ENCODE data around the gene HPDL.
A peak's percentile ranks its signal among the peaks of the same experiment; 100 is the strongest.
"Not testable (repeated sequence)": the region's sequence is repeated elsewhere in the genome, so short reads cannot be mapped to it uniquely, and the experiment has no call there.

The HPDL gene

GRCh38 chr1:45326627-45327623 is at the start of gene HPDL:
Gene HPDL, plus strand, starts transcription at chr1:45326895. Its CDS starts 254 bp downstream, at chr1:45327149.
- DNase-seq: peak; percentile 57 to 61

GRCh38 chr1:45282351-45282750 is 44.3 kb upstream of the HPDL start:
- no peak for DNase-seq

- not testable (repeated sequence) for DNase-seq
Observed at GRCh38 chr1:45284858-45285257, 41.8 kb upstream of the HPDL start.

GRCh38 chr1:45286521-45286920 is 40.2 kb upstream of the HPDL start:
- not testable (repeated sequence) for DNase-seq

- not testable (repeated sequence) for DNase-seq
Observed at GRCh38 chr1:45291002-45291401, 35.7 kb upstream of the HPDL start.

- no peak for DNase-seq
Observed at GRCh38 chr1:45291716-45292115, 35.0 kb upstream of the HPDL start.

GRCh38 chr1:45297666-45298356 is 28.9 kb upstream of the HPDL start:
- DNase-seq: no peak

- DNase-seq: no peak
Observed at GRCh38 chr1:45299296-45299695, 27.4 kb upstream of the HPDL start.

- peak in 1 of 2 experiments; percentile 24 for DNase-seq
Observed at GRCh38 chr1:45299981-45300668, 26.6 kb upstream of the HPDL start.

GRCh38 chr1:45300669-45300997 is 26.1 kb upstream of the HPDL start:
- no peak for DNase-seq

GRCh38 chr1:45302505-45303150 is 24.1 kb upstream of the HPDL start:
- no peak for DNase-seq

- DNase-seq: peak; percentile 99
Observed at GRCh38 chr1:45303520-45304310, 23.0 kb upstream of the HPDL start.

GRCh38 chr1:45304311-45305081 is 22.2 kb upstream of the HPDL start:
- no peak for DNase-seq

GRCh38 chr1:45305231-45305630 is 21.5 kb upstream of the HPDL start:
- DNase-seq: no peak

GRCh38 chr1:45306319-45306718 is 20.4 kb upstream of the HPDL start:
- DNase-seq: no peak

- DNase-seq: no peak
Observed at GRCh38 chr1:45306905-45307304, 19.8 kb upstream of the HPDL start.

- DNase-seq: no peak
Observed at GRCh38 chr1:45314266-45314665, 12.4 kb upstream of the HPDL start.

- DNase-seq: no peak
Observed at GRCh38 chr1:45317166-45317565, 9.5 kb upstream of the HPDL start.

GRCh38 chr1:45319761-45320160 is 6.9 kb upstream of the HPDL start:
- no peak for DNase-seq

GRCh38 chr1:45321444-45321843 is 5.3 kb upstream of the HPDL start:
- no peak for DNase-seq

- no peak for DNase-seq
Observed at GRCh38 chr1:45322486-45323040, 4.1 kb upstream of the HPDL start.

All from activated CD4-positive, alpha-beta T cell treated with anti-CD3 and anti-CD28 coated beads, Interleukin-2, amount 50 U/mL, for 4 hours (primary cell).